Measurements from ENCODE around the gene ATP10A.

GRCh38 chr15:25882466-25882865, 19.3 kb upstream of the ATP10A start:
- TF ChIP-seq CTCF (conservative IDR thresholded peaks at IDR 0.05; ENCODE audit: low read length), result no peak
- no peak for TF ChIP-seq EZH2phosphoT487 (IDR thresholded peaks at IDR 0.05; ENCODE audit: borderline replicate concordance, low read depth, low read length)
